Stimulated activated CD4-positive, alpha-beta T cell treated with anti-CD3 and anti-CD28 coated beads, Interleukin-1b, Interleukin-23, amount 100 ng/mL, for 1 hour (primary cell): Measurements from ENCODE around the gene P4HA3.

Experiments
- DNase-seq, 2 donors: peaks; one replicate each; pipeline ENCODE4 v3.0.0-alpha.2; 2020; ENCODE audit warnings: low read depth in 2 of 2

Gene P4HA3

GRCh38 chr11:74262725-74263124 lies 48.7 kb downstream of the P4HA3 start:
- DNase-seq = no peak

- DNase-seq = no peak
Measured at GRCh38 chr11:74257959-74258553, 53.4 kb downstream of the P4HA3 start.

- DNase-seq = no peak
Measured at GRCh38 chr11:74256378-74257133, 54.9 kb downstream of the P4HA3 start.

- peak in 1 of 2 donors; percentile 17 for DNase-seq
Measured at GRCh38 chr11:74255741-74256375, 55.6 kb downstream of the P4HA3 start.

GRCh38 chr11:74253361-74253760 lies 58.1 kb downstream of the P4HA3 start:
- no peak for DNase-seq

GRCh38 chr11:74249496-74249895 lies 61.9 kb downstream of the P4HA3 start:
- DNase-seq = no peak

GRCh38 chr11:74248469-74248868 lies 63.0 kb downstream of the P4HA3 start:
- no peak for DNase-seq

GRCh38 chr11:74238243-74238642 lies 73.2 kb downstream of the P4HA3 start:
- no peak for DNase-seq

- DNase-seq = no peak
Measured at GRCh38 chr11:74237541-74237940, 73.9 kb downstream of the P4HA3 start.

- DNase-seq = no peak
Measured at GRCh38 chr11:74235121-74235520, 76.3 kb downstream of the P4HA3 start.

GRCh38 chr11:74233683-74234082 lies 77.8 kb downstream of the P4HA3 start:
- DNase-seq = no peak

- DNase-seq = no peak
Measured at GRCh38 chr11:74232311-74232950, 79.0 kb downstream of the P4HA3 start.

GRCh38 chr11:74226907-74227306 lies 84.5 kb downstream of the P4HA3 start:
- no peak for DNase-seq

- no peak for DNase-seq
Measured at GRCh38 chr11:74225565-74225964, 85.9 kb downstream of the P4HA3 start.

- no peak for DNase-seq
Measured at GRCh38 chr11:74221816-74222215, 89.6 kb downstream of the P4HA3 start.

- DNase-seq = no peak
Measured at GRCh38 chr11:74220376-74220775, 91.1 kb downstream of the P4HA3 start.
